H1 (cell line): ENCODE results near the gene LMX1B. TPM values are rescaled to one million over a fixed set of nuclear protein-coding genes. Genes with fewer than 3 reads are reported as not detected.

Source experiments
- CTCF ChIA-PET: fragments of 300-600 bp; sonication (Branson Sonifier 250); formaldehyde crosslinking; loops from one replicate; lab custom pipeline; 2021; ENCODE audit not compliant: partially characterized antibody; lab: Charles Lee
- POLR2A ChIA-PET: fragments of 300-600 bp; sonication (Branson Sonifier 250); formaldehyde crosslinking; loops from one replicate; lab custom pipeline; 2021; ENCODE audit warnings: inconsistent platforms; ENCODE audit not compliant: partially characterized antibody; lab: Charles Lee
- DNase-seq, 2 experiments: peaks; one replicate each; pipeline versions ENCODE4 v3.0.0 to v3.0.0-alpha.2; 2010 to 2022; ENCODE audit warnings: low spot score in 2 of 2, low read depth in 1 of 2, mixed read lengths in 1 of 2
- FAIRE-seq: peaks from 2 replicates; lab custom pipeline; 2011; peaks lifted over from hg19 to GRCh38; lab: Jason Lieb, UNC
- H2AFZ ChIP-seq: 2 replicates; pipeline ENCODE4 v1.8.1; 2012; ENCODE audit warnings: low read length, inconsistent platforms
- H2AK5ac ChIP-seq: 2 replicates; pipeline ENCODE4 v1.6.1; 2013; ENCODE audit warnings: low read depth, low read length
- H2BK120ac ChIP-seq: replicated peaks from 2 replicates; pipeline ENCODE3; 2013; ENCODE audit warnings: low read depth, low read length, inconsistent platforms
- H2BK12ac ChIP-seq: 2 replicates; pipeline ENCODE4 v1.6.1; 2013; ENCODE audit warnings: low read depth, low read length
- H2BK15ac ChIP-seq: 2 replicates; pipeline ENCODE4 v1.6.1; 2013; ENCODE audit warnings: low read length
- H2BK20ac ChIP-seq: 2 replicates; pipeline ENCODE4 v1.6.1; 2013; ENCODE audit warnings: low read length
- H2BK5ac ChIP-seq: 2 replicates; pipeline ENCODE4 v1.6.1; 2013; ENCODE audit warnings: low read depth, low read length
- H3K14ac ChIP-seq: 2 replicates; pipeline ENCODE4 v1.6.1; 2013; ENCODE audit warnings: inconsistent platforms; ENCODE audit not compliant: insufficient read length
- H3K18ac ChIP-seq: 2 replicates; pipeline ENCODE4 v1.6.1; 2013; ENCODE audit warnings: low read length; ENCODE audit errors: extremely low read depth
- H3K23ac ChIP-seq: 2 replicates; pipeline ENCODE4 v1.6.1; 2013; ENCODE audit warnings: inconsistent platforms; ENCODE audit not compliant: insufficient read length
- H3K23me2 ChIP-seq: 2 replicates; pipeline ENCODE4 v1.6.1; 2013; ENCODE audit warnings: low read depth, low read length
- H3K27ac ChIP-seq: 2 replicates; pipeline ENCODE4 v1.6.1; 2011; ENCODE audit warnings: low read depth, low read length, inconsistent platforms
- H3K27me3 ChIP-seq, 4 experiments: replicated peaks in 1 of 4; 1 replicate in 1 of 4; 2 replicates in 3 of 4; pipeline versions ENCODE4 v1.6.1 to v1.8.1; 2011 to 2013; ENCODE audit warnings: low read length in 3 of 4, mild to moderate bottlenecking in 3 of 4, inconsistent platforms in 2 of 4, mixed read lengths in 2 of 4, moderate library complexity in 1 of 4; ENCODE audit not compliant: control insufficient read depth in 3 of 4, insufficient read depth in 3 of 4; ENCODE audit errors: extremely low read depth in 1 of 4
- H3K36me3 ChIP-seq, 4 experiments: 2 replicates each; pipeline versions ENCODE4 v1.6.1 to v1.8.1; 2011 to 2013; ENCODE audit warnings: mild to moderate bottlenecking in 4 of 4, low read length in 3 of 4, moderate library complexity in 2 of 4, control low read depth in 1 of 4, inconsistent platforms in 1 of 4; ENCODE audit not compliant: insufficient read depth in 4 of 4, control insufficient read depth in 2 of 4
- H3K4ac ChIP-seq: replicated peaks from 2 replicates; pipeline ENCODE3; 2013; ENCODE audit warnings: low read length, low read depth, mixed read lengths, inconsistent platforms; ENCODE audit not compliant: insufficient read length
- H3K4me1 ChIP-seq, 4 experiments: replicated peaks in 1 of 4; 1 replicate in 1 of 4; 2 replicates in 3 of 4; pipeline versions ENCODE4 v1.6.1 to v1.8.1; 2011 to 2013; ENCODE audit warnings: low read length in 3 of 4, inconsistent platforms in 2 of 4, mixed read lengths in 1 of 4; ENCODE audit not compliant: insufficient read depth in 4 of 4, control insufficient read depth in 3 of 4
- H3K4me2 ChIP-seq, 2 experiments: 2 replicates each; pipeline versions ENCODE4 v1.6.1 to v1.8.1; 2011 to 2013; ENCODE audit warnings: low read depth in 2 of 2, low read length in 2 of 2, control low read depth in 1 of 2, inconsistent platforms in 1 of 2, mild to moderate bottlenecking in 1 of 2; ENCODE audit not compliant: insufficient read depth in 1 of 2
- H3K4me3 ChIP-seq, 4 experiments: fragments of 200-600, 300-600 bp in 1 of 4; sonication (generic), shearing (Covaris generic), sonication (Bioruptor Twin) in 1 of 4; 2 replicates each; pipeline versions ENCODE4 v1.5.1 to v1.8.1; 2011 to 2016; ENCODE audit warnings: low read length in 4 of 4, low read depth in 3 of 4, control low read depth in 2 of 4, inconsistent platforms in 2 of 4, mild to moderate bottlenecking in 2 of 4, mixed read lengths in 1 of 4, moderate library complexity in 1 of 4; ENCODE audit not compliant: insufficient read depth in 2 of 4; ENCODE audit errors: extremely low read depth in 1 of 4
- H3K56ac ChIP-seq: replicated peaks from 2 replicates; pipeline ENCODE3; 2013; ENCODE audit warnings: low read depth, mild to moderate bottlenecking, mixed read lengths, low read length, inconsistent platforms; ENCODE audit not compliant: insufficient read length
- H3K79me1 ChIP-seq: 2 replicates; pipeline ENCODE4 v1.6.1; 2013; ENCODE audit warnings: low read depth, low read length, control low read depth
- H3K79me2 ChIP-seq, 2 experiments: 2 replicates each; pipeline versions ENCODE4 v1.6.1 to v1.8.1; 2012 to 2013; ENCODE audit warnings: low read length in 2 of 2, mild to moderate bottlenecking in 2 of 2, inconsistent platforms in 1 of 2; ENCODE audit not compliant: insufficient read depth in 2 of 2, control insufficient read depth in 1 of 2
- H3K9ac ChIP-seq, 4 experiments: replicated peaks in 1 of 4; 1 replicate in 1 of 4; 2 replicates in 3 of 4; pipeline versions ENCODE4 v1.6.1 to v1.8.1; 2011 to 2013; ENCODE audit warnings: low read depth in 3 of 4, low read length in 3 of 4, control low read depth in 2 of 4, mild to moderate bottlenecking in 2 of 4, moderate library complexity in 2 of 4, inconsistent platforms in 1 of 4; ENCODE audit errors: extremely low read depth in 1 of 4
- H3K9me3 ChIP-seq, 2 experiments: 2 replicates each; pipeline versions ENCODE4 v1.6.1 to v1.8.1; 2012 to 2013; ENCODE audit warnings: mild to moderate bottlenecking in 2 of 2, moderate library complexity in 2 of 2, control low read depth in 1 of 2, inconsistent platforms in 1 of 2, low read depth in 1 of 2, low read length in 1 of 2, mixed read lengths in 1 of 2; ENCODE audit not compliant: insufficient read depth in 2 of 2
- H4K20me1 ChIP-seq, 2 experiments: replicated peaks in 1 of 2; 2 replicates each; pipeline versions ENCODE3 to v1.8.1; 2011 to 2013; ENCODE audit warnings: inconsistent platforms in 2 of 2, low read length in 2 of 2, mild to moderate bottlenecking in 1 of 2; ENCODE audit not compliant: insufficient read depth in 2 of 2, control insufficient read depth in 1 of 2
- H4K5ac ChIP-seq: 2 replicates; pipeline ENCODE4 v1.6.1; 2013; ENCODE audit warnings: low read length, low read depth, mixed read lengths, inconsistent platforms; ENCODE audit not compliant: insufficient read length
- H4K8ac ChIP-seq: 2 replicates; pipeline ENCODE4 v1.8.0; 2013; ENCODE audit warnings: mild to moderate bottlenecking, moderate library complexity, low read length, inconsistent platforms; ENCODE audit not compliant: insufficient read depth; ENCODE audit errors: extremely low read depth
- H4K91ac ChIP-seq: replicated peaks from 2 replicates; pipeline ENCODE3; 2013; ENCODE audit warnings: low read length, mixed read lengths, inconsistent platforms; ENCODE audit not compliant: insufficient read length
- ASH2L ChIP-seq: fragments of 200-600, 300-600 bp; sonication (generic); IDR thresholded peaks from one replicate; pipeline ENCODE4 v1.7.1; 2017; ENCODE audit warnings: low read length
- BACH1 ChIP-seq: IDR thresholded peaks from 2 replicates; pipeline ENCODE4 v1.6.1; 2012; ENCODE audit warnings: low read length, improper control_type of control experiment
- CHD1 ChIP-seq: IDR thresholded peaks from 2 replicates; pipeline ENCODE4 v1.6.1; 2012; ENCODE audit warnings: low read depth, low read length, improper control_type of control experiment
- CREB1 ChIP-seq: IDR thresholded peaks from 2 replicates; pipeline ENCODE4 v1.6.1; 2012; ENCODE audit warnings: inconsistent platforms
- HDAC2 ChIP-seq, 2 experiments: fragments of 300-600 bp in 1 of 2; sonication (generic) in 1 of 2; IDR thresholded peaks; 2 replicates each; pipeline ENCODE4 v1.6.1; 2011 to 2012; ENCODE audit warnings: low read depth in 2 of 2, low read length in 2 of 2, mild to moderate bottlenecking in 2 of 2, moderate library complexity in 2 of 2, borderline replicate concordance in 1 of 2, inconsistent platforms in 1 of 2
- JUND ChIP-seq: IDR thresholded peaks from 2 replicates; pipeline ENCODE4 v1.6.1; 2011; ENCODE audit warnings: mild to moderate bottlenecking, improper control_type of control experiment, low read length
- MAX ChIP-seq: IDR thresholded peaks from 2 replicates; pipeline ENCODE4 v1.6.1; 2012; ENCODE audit warnings: inconsistent platforms
- NANOG ChIP-seq: IDR thresholded peaks from 2 replicates; pipeline ENCODE4 v1.6.1; 2011; ENCODE audit warnings: low read length, low read depth, mild to moderate bottlenecking, inconsistent platforms; ENCODE audit not compliant: insufficient read depth, poor library complexity, severe bottlenecking
- SIN3A ChIP-seq, 2 experiments: IDR thresholded peaks in 1 of 2; conservative IDR thresholded peaks in 1 of 2; 2 replicates each; pipeline ENCODE4 v1.6.1; 2011 to 2012; ENCODE audit warnings: low read length in 2 of 2, improper control_type of control experiment in 1 of 2, low read depth in 1 of 2, mild to moderate bottlenecking in 1 of 2
- TCF12 ChIP-seq: IDR thresholded peaks from 2 replicates; pipeline ENCODE4 v1.6.1; 2011; ENCODE audit warnings: low read depth, mild to moderate bottlenecking, low read length
- WGBS, 2 experiments: shearing (Covaris generic) in 1 of 2; methylation state at CpG; one replicate each; pipeline versions ENCODE4 v1.1.6 to v1.1.7; 2013 to 2015; ENCODE audit warnings: low lambda C conversion rate in 2 of 2, mixed read lengths in 2 of 2, inconsistent platforms in 1 of 2, low coverage in 1 of 2, missing lambda C conversion rate in 1 of 2; ENCODE audit not compliant: insufficient replicate concordance in 2 of 2, insufficient coverage in 1 of 2, insufficient read length in 1 of 2; ENCODE audit errors: extremely low coverage in 1 of 2, missing lambda C conversion rate in 1 of 2; 5-methylcytosine and 5-hydroxymethylcytosine counted together
- polyA plus RNA-seq, 7 experiments: library from polyadenylated mRNA; depleted of rRNA in 3 of 7; stranded (reverse) in 5 of 7; unstranded in 2 of 7; fragments of >200 nt in 5 of 7; fragments of 200-250 nt in 2 of 7; gene quantifications; 1 replicate in 5 of 7; 2 replicates in 1 of 7; 4 replicates in 1 of 7; pipeline versions ENCODE4 v1.2.1 to v1.2.3, GENCODE V29; 2011 to 2013; ENCODE audit warnings: missing spikeins in 2 of 7, mixed read lengths in 2 of 7
- total RNA-seq: library from RNA; stranded (reverse); fragmentation: NEBNext Ultra II Directional; extraction: Animal tissue kit (Norgen Biotek cat#: 25700); gene quantifications from 2 replicates; pipeline ENCODE4 v1.2.1, GENCODE V29; 2021

LMX1B gene
- total and polyA plus RNA-seq, 2 of the 8 experiments (the other 6 are each of a cell fraction or from before 2014, with no cell fraction given) = 0.09 to 0.37 TPM

- no peaks in the 10 kb centered on the region; a peak in 1 of 8 replicates for H3K36me3 ChIP-seq
- H3K27ac ChIP-seq = no peak overlapping the region
- H4K8ac ChIP-seq = no peak overlapping the region
- H4K20me1 ChIP-seq = no peaks in the 10 kb centered on the region
- DNase-seq (peak; percentile 84 to 90), FAIRE-seq (peak; percentile 19)
- no peaks in the 10 kb centered on the region for H3K79me2 ChIP-seq
- peak overlapping the region; percentile 9; the same call in 1 of the 2 replicates for H3K18ac ChIP-seq
- no peak overlapping the region; a peak in 1 of 8 replicates for H3K4me3 ChIP-seq
- H3K9me3 ChIP-seq = no peaks in the 10 kb centered on the region
- 0 out of 2 replicates have a peak overlapping the region, but pooled peaks have one; percentile 96 for H2BK12ac ChIP-seq
- H4K5ac ChIP-seq = no peak overlapping the region
- no peak overlapping the region for H3K56ac ChIP-seq
- H3K14ac ChIP-seq = no peak overlapping the region
- H2AFZ ChIP-seq = no peak overlapping the region
- H3K9ac ChIP-seq = no peak overlapping the region
- H3K79me1 ChIP-seq = no peaks in the 10 kb centered on the region
- no peak overlapping the region for H3K4ac ChIP-seq
- POLR2A ChIA-PET = interaction anchor here (1.1 to 2.5 kb wide), 4 partner anchors 11 to 42 kb away, joined by 3 to 6 read pairs (median 3); no protein-coding TSS in a partner anchor
- H2BK5ac ChIP-seq = peak overlapping the region; percentile 67; the same call in 1 of the 2 replicates
- H2BK15ac ChIP-seq = no peak overlapping the region; the same call in 1 of the 2 replicates
- 0 out of 2 replicates have a peak, but pooled peaks cover 2% of the 10 kb centered on the region for H3K23me2 ChIP-seq
- H3K4me2 ChIP-seq = peak overlapping the region in 1 of 2 experiments; percentile 15; a peak in 1 of 4 replicates
- no peak overlapping the region for H2BK120ac ChIP-seq
- peak overlapping the region; percentile 98 for H2BK20ac ChIP-seq
- peaks cover 11 to 41% (median 30%) of the 10 kb centered on the region in 4 experiments for H3K4me1 ChIP-seq
- H3K27me3 ChIP-seq = peaks cover 0 to 6% (median 2%) of the 10 kb centered on the region in 4 experiments; a peak in 3 of 7 replicates
- no peak overlapping the region for H2AK5ac ChIP-seq
- H4K91ac ChIP-seq = no peak overlapping the region
- H3K23ac ChIP-seq = no peak overlapping the region
- 24% methylated on average over 15 of the region's 15 CpGs; no CpG with 5 or more reads in 1 of the 2 experiments for WGBS, 2 experiments
- CTCF ChIA-PET = interaction anchor here (0.7 to 6.2 kb wide), 24 partner anchors 9 to 154 kb away, joined by 3 to 67 read pairs (median 6); no protein-coding TSS in a partner anchor
- TF ChIP-seq CHD1 (no peak), SIN3A (conservative IDR thresholded peaks at IDR 0.05 in 1 of 2, IDR thresholded peaks at IDR 0.05 in 1 of 2; ENCODE audit: low read depth in 1 of 2, low read length in 2 of 2) (0 out of 4 replicates have a peak, but pooled peaks of 1 of the 2 experiments have one; percentile 80), JUND (peak; percentile 93), TCF12 (peak; percentile 88; the same call in 1 of the 2 replicates), NANOG (no peak), BACH1 (peak; percentile 70; the same call in 1 of the 2 replicates), CREB1 (peak; percentile 34; the same call in 1 of the 2 replicates), MAX (0 out of 2 replicates have a peak, but pooled peaks have one; percentile 6), HDAC2 (IDR thresholded peaks at IDR 0.05; ENCODE audit: borderline replicate concordance in 1 of 2, low read depth in 2 of 2, low read length in 2 of 2) (peak; percentile 68 to 85; a peak in 2 of 4 replicates), ASH2L (no peak)
Measured at GRCh38 chr9:126661521-126662251, 48.0 kb downstream of the LMX1B start.
